CD4-positive, alpha-beta T cell treated with Interleukin-1 beta for 1 hour (primary cell): ENCODE results near the gene SH3RF3.

Source experiments
- DNase-seq, 2 donors: peaks; one replicate each; pipeline ENCODE4 v3.0.0-alpha.2; 2020 to 2022

SH3RF3 gene

DNA sequence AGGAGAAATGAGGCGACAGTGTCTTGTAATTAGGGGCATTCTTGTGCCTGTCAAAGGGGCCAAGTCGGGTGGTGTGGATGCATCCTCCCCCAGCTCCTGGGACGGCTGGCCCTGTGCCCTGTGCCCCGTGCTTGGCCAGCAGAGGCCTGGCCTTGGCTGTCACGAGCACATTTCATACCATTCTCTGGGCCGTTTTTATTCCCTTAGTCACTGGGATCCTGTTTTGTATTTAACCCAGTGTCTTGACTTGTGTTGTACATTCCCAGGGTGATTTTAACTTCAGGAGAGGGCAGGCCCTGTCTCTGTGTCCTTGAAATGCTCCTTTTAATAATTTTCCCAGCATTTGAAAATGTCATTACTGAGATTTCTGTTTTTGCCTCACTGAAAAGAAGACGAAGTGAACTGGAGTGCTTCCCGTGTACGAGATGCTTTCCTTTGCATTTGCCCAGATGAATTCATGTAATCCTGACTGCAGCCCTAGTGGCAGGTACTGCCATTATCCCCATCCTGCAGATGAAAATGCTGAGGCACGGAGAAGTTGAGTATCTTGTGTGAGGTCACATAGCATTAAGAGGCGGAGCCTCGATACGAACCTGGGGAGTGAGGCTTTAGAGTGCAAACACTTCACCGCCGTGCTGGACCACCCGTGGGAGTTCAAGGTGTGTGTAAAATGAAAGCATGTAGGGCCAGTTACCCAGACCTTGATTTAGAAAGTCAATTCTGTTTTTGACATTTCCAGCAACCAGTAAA, 57.0 kb downstream of the SH3RF3 start:
- DNase-seq: no peak

DNA sequence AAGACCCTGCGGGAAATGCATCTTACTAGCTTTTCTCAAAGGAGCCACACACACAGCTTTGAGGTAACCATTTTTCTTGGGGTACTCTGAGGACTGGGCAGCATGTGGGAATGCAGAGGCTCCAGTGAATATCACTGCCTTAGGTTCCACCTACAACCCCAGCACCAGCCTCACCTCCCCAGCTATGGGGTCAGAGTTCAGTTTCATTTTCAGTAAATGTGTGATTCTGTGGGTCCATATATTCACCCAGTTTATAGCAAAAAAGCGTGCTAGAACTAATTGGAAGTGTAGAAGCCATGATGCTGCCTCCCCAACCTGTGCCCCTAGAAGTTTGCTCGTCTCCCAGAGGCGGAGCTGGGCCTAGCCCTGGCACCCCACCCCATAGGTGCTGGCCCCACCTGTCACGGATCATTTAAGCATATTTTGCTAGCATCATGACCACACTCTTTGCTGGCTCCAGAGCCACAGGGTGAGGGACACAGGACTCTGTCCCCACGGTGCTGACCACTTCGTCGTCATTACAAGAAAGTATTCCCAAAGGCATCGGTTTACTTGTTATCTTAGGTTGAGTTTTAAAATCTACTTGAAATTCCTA, 57.7 kb downstream of the SH3RF3 start:
- DNase-seq: no peak

DNA sequence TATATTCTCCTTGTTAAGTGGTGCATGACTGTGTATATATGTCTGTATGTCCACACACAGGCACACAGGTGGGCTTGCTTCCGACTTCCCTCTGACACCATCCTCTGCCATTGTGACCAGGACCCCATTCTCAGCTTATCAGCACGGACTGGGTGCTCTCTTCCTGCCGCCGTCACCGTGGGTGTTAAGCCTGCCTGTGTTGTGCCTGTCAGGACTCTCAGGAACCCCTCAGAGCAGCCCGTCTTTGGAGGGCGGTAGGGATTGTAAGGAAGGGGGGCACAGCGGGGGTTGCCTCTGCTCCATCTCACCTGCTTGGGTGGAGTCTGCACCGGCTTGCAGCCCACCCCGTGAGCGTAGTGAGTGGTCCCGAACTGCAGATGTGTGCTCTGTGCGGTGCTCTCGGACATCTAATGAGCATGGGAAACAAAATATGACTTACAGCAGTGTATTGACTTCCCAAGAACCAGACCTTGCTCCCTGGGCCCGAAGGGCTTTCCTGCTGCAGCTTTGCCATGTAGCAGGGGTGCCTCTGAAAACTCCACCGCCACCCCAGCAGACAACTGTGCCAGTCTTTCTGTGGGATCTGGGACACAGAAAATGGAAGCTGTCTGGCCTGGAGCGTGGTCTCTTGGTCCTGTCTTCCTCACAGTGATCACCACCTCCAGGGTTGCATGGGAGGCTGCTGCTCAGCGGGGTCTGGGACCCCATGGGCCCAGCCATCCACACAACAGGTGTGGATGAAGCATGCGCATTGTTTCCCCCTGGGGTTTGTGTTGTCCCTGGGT, 58.9 kb downstream of the SH3RF3 start:
- no peak for DNase-seq

DNA sequence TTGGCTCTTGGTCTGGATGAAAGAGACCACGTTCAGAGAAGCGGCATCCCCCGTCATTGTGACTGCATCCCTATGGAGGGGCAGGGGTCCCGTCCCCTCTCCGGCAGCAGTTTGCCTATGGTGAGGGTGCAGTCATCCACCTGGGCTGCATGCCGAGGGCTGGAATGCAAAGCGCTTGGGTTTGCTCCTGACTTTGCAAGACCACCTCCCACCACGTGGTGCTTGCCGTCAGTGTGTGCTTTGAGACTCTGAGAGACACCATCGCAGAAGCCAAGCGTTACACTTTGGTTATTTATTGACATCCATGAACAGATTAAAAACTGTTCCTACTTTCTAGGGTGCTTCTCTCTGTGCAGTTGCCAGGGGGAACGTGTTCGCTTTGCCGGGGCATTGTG, 59.5 kb downstream of the SH3RF3 start:
- DNase-seq: no peak

DNA sequence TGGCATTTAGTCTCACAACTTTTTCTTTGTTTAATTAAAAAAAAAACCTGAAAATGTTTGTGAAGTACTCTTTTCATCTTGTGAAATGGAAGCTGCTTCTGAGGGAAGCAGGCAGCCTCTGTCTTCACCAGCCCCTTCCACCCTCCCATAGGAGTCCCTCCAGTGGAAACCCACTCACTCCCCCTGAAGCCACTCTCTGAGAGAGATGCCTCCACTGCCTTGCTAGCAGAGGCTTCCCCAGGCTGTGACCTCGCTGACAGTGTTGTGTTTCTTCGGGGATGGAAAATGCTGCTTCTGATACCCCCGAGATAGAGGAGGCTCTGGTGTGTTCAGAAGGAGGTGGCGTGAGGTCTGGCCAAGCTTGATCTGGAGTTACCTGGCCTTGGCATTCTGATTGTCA, 59.9 kb downstream of the SH3RF3 start:
- no peak for DNase-seq

DNA sequence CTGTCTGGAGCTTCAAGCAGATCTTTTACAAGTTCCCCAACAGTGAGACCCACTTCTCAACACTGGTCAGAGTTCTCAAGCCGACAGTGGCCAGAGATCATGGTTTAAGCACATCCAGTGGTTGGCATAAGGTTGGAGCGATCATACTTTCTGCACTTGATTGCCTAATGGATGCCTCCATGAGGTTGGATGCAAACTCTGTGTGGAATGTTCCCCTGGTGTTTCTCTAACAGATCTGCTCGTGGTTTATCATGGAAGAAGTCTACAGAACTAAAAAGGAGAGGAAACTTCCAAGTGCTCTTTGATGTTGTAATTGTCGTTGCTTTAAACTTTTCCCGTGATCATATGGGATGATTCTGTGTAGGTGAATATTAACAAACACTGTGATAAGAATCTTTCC, 60.7 kb downstream of the SH3RF3 start:
- no peak for DNase-seq

DNA sequence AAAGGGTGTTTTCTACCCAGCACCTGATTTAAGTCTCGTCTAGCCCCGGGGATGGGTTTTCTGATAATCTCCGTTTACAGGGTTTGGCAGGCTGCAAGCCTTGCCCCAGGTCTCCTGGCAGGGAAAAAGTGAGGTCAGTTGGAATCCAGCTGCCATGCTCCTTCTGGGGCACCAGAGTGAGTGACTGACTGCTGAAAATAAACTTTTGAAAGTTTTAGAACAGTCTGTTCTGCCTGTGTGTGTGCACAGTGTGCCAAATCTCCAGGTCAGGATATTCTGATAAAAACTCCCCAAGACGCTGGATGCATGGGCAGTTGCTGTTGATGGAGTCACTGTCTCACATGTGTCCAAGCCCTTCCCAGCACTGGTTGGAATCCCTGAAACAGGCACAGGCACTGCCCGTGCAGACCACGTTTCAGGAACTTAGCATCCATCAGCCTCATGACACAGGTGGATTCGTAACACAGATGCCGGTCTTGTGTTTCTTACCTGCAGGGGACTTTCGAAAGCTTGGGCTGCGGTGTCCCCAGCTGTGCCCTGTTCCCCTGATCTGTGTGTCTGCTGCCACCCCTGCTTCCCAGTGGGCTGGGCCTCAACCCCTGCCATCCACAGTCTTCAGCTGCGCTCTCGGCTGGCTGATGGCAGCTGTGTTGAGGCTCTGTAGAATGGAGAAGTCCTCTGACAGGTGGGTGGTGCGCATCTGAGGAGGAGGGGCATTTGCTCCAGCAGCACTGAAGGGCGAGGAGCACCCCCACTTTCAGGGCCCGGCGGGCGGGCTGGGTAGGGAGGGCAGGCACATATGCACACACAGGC, 65.0 kb downstream of the SH3RF3 start:
- DNase-seq: peak in 1 of 2 donors; percentile 43

DNA sequence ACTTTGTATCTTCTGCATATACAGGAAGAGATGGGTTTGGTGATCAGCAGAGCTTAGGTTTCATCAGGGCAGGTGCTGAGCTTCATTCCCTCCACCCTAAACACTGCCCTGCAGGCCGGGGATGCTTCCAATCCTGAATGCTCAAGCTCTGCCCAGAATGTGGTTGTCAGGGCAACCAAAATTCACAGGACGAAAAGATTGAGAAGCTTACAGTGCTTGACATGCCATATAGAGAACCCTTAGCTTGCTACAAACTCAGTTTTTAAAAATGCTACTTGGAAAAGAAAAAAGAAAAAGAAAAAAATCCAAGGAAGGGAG, 65.6 kb downstream of the SH3RF3 start:
- no peak for DNase-seq

DNA sequence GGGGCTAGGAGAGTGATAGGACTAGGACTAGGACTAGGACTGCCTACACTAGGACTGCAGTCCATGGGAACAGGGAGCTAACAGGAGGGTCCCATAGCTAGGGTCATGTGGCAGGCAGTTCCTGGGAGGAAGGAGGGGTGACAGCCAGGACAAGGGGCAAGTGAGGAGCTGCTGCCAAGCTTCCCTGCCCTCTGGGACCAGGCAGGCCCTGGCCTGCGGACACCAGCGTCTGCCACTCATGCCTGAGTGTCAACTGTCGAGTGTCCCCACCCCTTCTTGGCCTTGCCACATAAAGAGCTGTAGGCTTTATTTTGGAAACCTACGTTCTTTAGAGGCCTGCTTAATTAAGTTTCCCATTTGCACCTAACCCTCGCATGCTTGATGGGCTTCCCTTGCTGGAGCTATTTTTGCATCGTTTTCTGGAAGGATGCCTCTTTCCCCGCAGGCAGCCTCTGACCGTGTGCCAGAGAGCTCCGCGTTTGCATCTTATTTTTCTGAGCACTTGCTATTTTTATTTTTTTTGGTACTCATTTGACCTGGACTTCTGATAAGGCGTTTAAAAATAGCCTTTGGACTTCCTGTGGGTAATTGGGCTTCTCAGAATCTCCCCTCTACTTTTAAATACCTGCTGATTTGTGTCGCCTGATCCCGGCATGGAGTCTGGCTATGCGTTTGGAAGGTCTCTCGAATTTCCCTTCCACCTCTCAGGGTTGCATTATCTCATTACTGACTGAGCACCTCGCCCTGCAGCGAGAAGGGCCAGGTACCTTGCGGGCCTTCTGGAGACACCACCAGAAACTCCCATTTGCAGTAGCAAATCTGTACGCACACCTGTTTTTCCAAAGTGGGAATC, 66.4 kb downstream of the SH3RF3 start:
- no peak for DNase-seq

DNA sequence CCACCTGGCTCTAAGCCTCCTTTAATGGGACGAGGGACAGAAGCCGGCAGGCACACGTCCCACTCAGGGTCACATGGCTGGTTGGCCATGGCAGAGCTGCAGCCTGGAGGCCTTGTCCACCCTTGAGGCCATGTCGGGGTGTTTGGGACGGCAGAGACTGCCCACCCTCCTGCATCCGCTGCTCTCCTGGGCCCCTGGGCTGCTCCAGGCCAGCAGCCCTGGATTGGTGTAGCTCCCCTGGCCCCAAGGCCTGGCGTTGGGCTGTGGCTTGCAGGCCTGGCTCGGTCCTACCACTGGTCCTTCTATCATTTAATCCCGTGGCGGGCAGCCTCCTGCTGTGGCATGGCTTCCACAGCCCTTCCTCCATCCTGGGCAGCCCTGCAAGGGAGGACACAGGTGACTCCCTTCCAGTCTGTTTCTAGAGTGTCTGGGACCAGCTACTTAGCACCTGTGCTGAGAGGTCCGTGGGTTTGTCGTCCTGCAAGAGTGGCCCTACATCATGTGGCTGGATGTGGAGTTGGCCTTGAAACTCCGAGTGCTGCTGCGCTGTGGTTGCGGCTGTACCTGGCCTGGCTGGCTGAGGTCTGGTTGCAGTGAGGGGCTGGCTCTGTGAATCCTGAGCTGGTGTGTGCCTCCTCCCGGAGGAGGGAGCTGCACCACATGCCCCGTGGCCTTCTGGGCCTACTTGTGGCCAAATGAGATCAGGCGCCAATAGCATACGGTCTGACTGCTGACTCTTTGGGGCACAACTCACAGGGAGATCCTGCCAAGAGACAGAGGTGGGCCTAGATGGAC, 67.3 kb downstream of the SH3RF3 start:
- no peak for DNase-seq

DNA sequence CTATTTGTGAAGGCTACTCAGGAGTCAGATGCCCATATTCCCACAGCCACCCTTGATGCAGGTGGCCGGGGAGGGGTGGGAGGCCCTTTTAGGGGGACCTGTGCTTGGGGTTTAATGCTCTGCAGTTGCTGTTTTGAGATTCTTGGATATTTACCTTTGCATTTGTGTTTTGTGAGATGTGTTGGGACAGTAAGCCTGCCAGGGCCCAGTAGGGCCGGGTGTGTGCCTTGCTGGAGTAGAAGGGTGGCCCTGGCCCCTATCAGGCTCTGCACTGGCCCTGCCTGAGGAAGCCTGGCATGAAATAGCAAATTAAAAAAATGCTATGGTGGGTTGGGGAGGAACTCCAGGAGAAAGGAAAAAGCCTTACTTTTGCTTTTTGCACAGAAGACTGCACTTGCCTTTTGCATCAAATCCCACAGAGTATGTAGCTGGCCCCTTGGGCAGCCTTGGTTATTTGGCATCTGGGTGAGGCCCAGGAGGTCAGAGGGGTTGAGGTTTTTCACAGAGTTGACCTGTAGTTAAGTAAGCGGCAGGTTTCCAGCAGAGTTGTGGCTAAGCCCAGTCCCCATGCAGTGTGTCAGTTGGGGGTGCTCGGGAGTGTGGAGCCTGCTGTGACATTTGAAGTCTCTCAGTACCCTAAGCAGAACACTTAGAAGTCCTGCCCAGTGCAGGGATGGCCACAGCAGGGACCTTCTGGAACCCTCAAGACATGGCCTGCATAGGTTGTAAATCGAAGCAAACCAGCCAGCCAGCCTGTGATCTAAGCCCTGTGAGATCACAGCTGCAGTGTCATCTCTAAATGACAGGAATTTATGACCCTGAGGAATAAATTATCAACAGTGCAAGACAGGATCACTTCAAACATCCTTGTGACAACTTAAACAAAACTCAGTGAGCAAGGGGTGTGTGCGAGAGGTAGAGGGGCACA, 68.8 kb downstream of the SH3RF3 start:
- no peak for DNase-seq

DNA sequence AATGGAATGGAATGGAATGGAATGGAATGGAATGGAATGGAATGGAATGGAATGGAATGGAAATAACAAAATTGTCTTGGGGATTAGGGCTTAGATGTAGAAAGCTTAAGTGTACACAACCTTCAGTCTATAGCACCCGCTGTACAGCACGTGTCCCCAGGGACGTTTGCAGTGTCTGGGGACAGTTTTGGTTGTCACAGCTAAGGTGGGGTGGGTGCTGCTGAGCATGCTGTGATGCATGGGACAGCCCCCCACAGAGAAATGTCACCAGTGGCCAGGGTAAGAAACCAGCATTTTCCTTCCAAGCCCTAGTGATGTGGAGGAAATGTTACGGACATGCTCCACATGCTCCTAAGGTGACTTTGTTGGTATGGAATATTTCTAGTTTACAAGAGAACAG, 70.8 kb downstream of the SH3RF3 start:
- no peak for DNase-seq

DNA sequence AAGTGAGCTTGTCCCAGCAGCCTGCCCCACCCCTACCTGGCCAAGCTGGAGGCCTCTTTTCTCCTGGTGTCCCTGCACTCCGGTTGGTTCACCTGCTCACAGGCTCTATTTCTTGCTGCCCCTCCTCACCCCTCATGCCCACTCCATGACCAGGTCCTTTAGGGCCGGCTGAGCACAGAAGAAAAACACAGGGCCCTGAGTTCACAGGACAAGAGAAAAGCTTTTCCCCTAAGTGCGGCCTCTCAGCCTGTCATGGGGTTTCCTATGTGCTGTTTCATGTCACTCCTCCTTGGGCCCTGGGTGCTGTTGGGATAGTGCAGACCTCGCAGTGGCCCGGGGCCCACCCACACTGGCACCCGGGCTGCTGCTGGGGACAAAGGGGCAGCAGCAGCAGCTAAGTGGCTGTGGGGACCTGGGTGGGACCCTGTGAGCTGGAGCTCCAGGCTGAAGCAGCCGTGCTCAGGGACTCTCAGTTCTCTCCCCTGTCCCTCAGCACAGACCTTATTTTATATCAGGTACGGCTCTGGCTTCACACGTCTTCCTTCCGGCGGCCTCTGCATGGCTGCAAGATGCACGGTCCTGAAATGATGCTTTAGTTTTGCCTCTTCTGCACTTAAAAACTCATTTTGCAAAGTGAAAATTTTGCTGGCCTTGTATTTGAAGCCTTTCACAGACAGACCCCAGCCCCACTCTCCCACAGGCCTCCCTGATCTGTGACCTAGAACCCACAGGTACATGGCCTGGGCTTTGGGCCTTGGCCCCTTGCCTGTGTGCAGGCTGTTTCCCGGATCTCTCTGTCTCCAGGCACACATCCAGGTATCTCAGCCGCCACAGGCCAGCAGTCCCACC, 71.8 kb downstream of the SH3RF3 start:
- no peak for DNase-seq

DNA sequence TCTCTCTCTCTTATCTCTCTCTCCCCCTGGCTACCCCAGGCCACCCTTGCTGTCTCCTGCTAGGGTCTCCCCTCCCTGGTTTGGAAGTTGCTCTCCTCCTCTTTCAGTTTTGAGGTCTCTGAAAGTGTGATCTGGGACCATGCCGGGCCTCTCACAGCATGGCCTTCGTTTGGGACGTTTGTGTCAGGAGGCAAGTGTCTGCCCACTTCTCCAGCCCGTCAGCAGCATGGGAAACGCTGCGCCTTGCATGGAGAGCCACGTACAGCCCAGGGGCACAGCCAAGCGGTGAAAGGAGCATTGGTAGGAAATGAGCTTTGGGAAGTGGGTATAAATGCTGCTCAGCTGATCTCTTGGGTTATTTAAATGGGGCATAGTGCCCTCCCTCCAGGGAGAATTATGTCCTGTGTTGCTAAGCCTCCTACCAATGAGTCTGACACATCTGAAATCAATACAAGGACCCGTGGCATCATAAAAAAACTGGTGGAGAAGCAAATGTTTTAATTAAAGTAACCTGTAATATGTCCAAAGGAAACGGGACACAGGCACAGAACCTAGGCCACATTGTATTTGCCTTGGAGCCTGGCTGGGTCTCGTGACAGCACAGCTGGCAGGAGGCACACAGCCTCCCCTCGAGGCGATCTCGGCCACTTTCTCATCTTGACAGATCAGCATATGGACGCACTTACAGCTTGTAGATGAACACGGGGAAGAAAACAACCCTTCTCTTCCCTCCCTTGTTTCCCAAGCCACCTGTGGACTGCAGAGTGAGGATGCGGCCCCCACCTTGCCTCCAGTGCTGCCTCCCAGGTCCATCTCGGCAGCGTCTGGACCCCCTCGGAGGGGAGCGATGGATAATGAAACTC, 72.7 kb downstream of the SH3RF3 start:
- DNase-seq: no peak

DNA sequence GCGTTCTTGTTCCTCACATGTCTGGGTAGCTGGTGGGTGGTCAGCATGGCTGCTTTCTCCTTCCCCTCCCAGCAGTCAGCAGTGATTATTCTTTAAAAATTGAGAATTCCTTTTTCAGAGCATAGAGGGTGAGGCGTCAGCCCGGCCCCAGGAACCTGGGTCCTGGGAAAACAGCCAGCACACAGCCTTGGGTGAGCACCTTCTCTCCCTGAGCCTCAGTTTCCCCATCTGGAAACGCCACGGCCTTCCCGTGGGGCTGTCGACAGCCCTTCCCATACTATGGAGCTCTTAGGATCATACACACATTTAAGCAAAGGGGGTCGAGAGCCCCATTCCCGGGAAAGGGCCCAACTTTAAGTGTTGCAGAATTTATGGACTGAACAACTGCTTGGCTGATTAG, 73.5 kb downstream of the SH3RF3 start:
- DNase-seq: no peak

DNA sequence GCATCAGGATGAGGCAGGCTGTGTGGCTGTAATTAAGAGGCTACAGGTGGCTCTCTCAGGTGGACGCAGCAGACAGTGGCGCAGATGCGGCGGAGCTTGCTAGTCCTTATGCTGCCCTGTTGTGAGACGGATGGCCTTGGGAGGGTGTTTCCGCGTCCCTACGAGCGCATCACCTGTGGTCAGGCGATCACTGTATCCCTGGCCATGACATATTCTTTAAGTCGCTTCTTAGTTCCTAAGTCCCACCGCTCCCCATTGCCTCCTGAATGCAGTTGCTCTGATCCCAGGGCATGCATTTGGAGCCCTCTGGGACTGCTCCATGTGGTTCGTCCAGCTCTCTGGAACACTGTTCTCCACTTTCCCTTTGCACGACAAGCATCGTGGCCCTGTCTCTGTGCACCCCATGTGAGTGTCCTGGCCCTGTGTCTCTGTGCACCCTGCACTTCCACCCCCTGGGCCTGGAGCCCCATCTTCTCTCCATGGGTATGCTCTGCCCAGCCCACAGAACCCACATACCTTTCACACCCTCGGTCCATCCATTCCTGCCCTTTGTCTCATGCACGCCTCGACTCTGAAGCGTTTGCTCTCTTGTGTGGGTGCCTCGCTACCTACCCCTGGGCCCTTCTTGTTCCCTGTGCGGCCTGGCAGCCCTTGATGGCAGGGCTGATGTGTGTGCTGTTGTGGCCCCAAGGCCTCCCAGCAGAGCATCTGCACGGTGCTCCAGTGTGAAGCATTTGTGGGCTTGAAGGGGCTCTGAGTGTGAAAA, 74.4 kb downstream of the SH3RF3 start:
- DNase-seq: no peak

DNA sequence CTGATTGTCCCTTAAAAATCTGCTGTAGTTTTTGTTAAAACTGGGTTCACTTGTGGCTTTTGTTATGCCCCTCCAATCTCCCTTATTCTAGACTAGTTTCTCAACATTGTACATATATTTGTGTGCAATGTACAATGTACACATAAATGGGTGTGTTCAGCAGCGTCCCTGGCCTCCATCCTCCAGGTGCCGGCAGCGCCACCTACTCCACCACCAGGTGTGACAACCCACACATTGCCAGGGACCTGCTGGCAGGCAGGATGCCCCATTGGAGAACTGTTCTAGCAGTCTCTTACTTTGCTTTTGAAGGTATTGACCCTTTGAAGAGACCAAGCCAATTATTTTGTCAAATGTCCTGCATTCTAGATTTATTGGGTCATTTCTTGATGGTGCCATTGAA, 75.4 kb downstream of the SH3RF3 start:
- DNase-seq: no peak

DNA sequence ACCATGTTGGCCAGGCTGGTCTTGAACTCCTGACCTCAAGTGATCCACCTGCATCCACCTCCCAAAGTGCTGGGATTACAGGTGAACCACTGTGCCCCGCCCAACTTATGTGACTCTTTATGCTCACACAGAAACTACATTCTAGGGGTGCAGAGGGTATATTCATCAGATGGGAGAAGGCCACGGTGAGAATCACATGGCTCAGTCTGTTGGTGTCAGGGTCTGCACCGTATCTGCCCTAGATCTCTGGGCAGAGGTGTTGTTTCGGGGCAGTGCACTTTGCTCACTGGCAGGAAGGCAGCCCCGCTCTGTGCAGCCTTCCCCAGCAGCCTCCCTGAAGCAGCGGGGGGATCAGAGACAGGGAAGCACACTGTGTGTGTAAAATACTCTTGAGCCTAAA, 76.4 kb downstream of the SH3RF3 start:
- DNase-seq: no peak
